GM03348 (cell line): ENCODE results near the gene VDAC1.
A peak's percentile ranks its signal among the peaks of the same experiment; 100 is the strongest.
"Not testable (repeated sequence)": the region's sequence is repeated elsewhere in the genome, so short reads cannot be mapped to it uniquely, and the experiment has no call there.

Experiments used
- DNase-seq: peaks from one replicate; pipeline ENCODE4 v3.0.0; 2012; ENCODE audit warnings: low spot score

Gene VDAC1, protein sequence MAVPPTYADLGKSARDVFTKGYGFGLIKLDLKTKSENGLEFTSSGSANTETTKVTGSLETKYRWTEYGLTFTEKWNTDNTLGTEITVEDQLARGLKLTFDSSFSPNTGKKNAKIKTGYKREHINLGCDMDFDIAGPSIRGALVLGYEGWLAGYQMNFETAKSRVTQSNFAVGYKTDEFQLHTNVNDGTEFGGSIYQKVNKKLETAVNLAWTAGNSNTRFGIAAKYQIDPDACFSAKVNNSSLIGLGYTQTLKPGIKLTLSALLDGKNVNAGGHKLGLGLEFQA

GRCh38 chr5:134004626-134005416 is at the start of gene VDAC1:
TSS of gene VDAC1 (minus strand) at chr5:134004975. CDS start at chr5:133993012, 11,963 bp downstream.
- peak; percentile 98 for DNase-seq

DNA sequence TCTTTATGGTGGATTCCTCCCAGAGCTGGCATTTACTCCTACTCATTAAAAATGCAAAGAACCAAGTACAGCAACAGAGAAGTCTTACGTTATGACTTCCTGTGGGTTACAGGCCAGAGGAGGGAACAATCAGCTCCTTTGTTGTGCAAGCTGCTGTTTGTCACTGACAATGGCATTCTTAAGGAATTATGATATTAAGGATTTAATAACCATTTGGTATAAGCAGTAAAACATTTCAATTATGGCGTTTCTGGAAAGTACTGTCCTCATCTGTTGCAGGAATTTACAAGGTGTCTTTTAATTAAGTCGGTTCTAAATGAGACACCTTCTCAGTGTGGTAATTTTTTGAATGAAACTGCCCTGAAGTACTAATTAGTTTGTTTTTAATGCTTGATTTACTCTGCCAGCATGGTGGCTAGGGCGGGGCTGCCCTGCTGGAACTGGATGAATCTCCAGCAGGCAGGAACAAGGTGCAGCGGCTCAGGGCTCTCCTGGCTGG is 49.1 kb upstream of the VDAC1 start:
- DNase-seq = no peak

DNA sequence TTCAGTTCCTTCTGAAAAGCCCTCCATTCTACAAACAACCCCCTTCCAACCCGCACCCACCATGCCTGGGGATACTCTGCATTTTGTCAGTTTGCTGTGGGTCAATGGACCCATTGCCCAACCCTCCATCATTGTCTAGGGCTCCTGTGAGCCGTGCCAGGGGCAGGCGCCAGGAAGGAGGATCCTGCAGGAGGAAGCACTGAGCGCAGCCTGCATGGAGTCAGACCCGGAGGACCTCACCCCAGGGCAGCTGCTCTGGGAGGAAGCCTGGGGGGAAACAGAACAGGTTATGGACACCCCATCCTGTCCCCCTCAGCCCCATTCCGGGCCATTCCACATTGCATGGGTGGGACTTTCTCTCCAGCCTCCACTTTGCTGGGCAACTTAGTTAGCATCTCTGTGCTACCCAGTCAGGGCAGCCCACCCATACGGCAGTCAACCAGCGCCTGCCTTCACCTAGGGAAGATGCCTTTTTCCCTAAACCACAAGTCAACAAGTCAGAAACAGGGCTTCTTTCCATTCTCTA is 48.6 kb upstream of the VDAC1 start:
- no peak for DNase-seq

DNA sequence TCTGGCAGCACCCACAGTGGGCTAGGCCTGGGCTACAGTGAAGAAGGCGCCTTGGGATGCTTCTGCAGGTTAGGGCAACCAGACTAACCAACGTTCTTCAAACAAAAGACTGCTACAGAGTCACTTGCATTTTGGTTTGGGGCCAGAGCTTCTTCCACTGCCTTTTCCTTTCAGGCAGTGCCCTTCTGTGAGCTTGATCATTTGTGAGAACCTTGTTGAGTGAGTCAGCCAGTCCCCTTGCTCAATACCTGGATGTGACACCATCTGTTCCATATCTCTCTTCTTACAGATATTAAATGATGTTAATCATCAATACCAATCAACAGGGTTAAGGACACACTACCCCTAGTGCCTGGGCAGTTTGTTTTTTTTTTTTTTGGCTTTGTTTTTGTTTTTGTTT is 46.5 kb upstream of the VDAC1 start:
- no peak for DNase-seq

DNA sequence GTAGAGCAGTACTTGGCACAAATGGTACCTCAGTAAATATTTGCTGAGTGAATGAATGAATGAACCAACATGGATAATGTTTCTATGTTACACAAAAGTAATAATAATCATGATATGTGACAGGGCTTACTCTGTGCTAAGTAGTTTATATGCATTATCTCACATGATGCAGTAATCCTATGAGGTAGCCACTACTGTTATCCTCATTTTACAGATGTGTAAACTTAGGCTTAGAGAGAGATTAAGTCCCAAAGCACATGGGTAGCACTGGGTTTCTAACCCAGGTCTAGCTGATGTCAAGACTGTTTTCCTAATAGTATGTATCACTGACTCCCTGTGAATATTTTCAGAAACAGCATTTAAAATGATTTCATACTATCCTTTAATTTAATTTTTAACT is 44.1 kb upstream of the VDAC1 start:
- no peak for DNase-seq

DNA sequence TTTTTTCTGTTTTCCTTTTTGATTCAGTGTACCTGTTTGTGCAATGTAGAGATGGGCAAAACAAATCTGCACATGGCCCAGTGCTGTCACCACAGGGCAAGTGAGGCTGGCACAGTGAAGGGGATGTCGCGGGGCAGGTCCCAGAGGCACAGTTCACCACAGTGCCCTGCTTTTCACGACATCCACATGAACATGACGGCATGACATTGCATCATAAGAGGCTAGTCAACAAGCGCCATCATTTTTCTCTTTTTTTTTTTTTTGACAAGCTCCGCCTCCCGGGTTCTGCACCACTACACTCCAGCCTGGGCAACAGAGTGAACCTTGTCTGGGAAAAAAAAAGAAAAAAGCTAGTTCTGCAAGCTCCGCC is 42.9 kb upstream of the VDAC1 start:
- DNase-seq = no peak

DNA sequence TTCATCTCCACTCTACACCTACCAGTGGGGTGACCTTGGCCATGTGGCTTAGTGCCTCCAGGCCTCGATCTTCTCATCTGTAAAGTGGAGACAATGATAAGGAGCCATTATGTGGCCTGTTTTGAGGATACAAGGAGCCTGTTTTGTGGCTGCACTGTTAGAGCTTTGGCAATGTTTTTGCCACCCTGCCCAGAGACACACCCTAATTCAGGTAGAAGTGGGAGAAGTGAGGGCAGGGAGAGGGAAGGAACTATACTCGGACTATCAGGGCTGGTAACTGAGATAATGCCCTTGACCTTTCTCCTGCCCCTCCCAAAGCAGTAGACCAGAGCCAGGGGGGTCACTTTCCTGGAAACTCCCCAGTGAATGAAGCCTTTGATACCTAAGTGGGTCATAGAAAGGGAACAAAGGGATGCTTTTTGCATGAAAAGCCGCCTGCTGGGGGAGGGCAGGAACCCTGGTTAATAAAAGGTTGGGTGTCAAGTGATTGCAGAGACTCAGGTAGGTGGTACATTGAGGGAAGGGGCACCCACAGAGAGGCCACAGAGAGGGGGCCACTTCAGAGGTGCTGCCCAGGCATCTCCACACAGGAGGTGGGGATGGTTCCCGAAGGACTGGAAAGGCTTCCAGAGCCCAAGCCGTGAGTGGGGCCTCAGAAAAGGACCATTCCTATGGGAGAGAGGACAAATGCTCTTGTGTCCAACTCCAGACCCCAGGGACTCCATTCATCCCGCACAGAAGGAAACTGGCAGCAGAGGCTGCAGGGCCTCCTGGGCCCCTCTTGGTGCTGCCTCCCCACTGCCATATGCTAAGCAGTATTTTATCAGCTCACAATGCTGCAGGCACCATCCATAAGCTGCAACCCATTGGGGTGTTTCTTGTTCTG is 42.3 kb upstream of the VDAC1 start:
- DNase-seq = no peak

DNA sequence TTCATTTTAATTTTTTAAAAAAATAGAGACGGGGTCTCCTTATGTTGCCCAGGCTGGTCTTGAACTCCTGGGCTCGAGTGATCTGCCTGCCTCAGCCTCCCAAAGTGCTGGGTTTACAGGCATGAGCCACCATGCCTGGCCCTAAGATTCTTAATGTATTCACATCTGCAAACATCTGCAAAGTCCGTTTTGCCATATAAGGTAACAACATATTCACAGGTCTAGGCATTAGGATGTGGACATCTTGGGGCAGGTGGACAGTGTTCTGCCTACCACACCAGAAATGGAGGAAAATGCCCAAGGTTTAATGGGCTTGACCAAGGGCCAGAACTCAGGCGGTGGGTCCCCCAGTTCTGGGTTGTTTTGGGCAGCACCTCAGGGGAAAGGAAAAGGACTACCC is 41.6 kb upstream of the VDAC1 start:
- DNase-seq = no peak

DNA sequence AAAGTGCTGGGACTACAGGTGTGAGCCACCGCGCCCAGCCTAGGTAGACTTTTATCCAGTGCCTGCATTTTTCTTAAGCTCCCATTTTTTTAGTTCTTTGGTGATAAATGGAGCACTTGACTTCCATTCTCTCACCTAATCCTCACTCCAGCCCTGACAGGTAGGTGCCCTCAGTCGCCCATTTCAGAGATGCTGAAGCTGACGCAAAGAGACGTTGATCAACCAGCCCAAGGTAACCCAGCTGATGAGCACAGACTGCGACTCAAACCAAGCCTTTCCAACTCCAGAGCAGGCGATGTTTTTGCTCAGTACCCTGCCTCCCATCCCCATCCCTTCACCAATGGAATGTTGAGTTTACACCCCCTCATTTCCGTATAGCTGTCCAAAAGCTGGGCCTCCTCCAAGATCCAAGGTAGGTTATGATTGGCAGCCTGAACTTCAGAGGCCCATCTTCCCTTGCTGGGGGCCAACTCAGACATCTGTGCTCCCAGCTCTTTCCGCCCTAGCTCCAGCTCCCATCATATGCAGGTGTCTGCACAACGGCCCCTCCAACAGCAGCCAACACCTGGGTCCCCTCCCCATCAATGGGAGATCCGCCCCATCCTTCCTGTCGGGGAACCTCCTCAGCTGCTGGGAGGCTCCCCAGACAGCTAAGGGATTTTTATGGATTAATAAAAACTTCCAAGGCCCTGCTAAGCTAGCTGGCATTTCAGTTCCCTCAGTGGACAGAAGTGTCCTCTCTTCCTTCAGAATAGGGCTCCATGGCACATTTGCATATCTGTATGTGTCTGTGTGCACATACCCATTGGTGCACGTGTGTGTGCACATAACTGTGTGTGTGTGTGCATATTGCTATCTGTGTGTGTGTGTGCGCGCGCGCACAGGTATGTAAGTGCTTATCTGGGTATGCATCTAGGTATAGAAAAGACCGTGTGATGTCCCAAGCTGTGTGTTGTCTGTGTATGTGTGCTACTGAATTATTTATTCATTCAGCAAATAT is 39.3 kb upstream of the VDAC1 start:
- no peak for DNase-seq

- no peak for DNase-seq
Measured at GRCh38 chr5:134041570-134042411, 37.0 kb upstream of the VDAC1 start.

GRCh38 chr5:134038138-134038537 is 33.4 kb upstream of the VDAC1 start:
- DNase-seq = no peak

DNA sequence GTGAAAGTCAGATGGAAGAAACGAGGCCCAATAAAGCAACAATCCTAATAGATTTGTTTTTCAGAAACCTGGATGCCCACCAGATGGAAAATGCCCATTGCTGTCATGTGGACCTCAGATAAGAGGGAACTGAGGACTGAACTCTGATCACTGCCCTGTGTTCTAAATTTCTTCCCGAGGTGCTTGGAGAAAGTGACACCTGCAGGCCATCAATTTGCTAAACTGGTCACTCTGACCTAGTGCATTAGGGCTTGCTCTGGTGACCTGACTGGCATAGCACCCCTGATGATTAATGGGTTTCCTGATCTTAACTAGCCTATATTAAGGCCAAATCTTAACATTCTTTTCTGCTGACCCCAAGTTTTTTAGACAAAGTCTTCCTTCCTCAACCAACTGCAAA is 32.4 kb upstream of the VDAC1 start:
- DNase-seq = no peak

GRCh38 chr5:134034326-134034725 is 29.6 kb upstream of the VDAC1 start:
- DNase-seq = no peak

- not testable (repeated sequence) for DNase-seq
Measured at GRCh38 chr5:134030303-134030964, 25.7 kb upstream of the VDAC1 start.

GRCh38 chr5:134029156-134029555 is 24.4 kb upstream of the VDAC1 start:
- DNase-seq = peak; percentile 86

DNA sequence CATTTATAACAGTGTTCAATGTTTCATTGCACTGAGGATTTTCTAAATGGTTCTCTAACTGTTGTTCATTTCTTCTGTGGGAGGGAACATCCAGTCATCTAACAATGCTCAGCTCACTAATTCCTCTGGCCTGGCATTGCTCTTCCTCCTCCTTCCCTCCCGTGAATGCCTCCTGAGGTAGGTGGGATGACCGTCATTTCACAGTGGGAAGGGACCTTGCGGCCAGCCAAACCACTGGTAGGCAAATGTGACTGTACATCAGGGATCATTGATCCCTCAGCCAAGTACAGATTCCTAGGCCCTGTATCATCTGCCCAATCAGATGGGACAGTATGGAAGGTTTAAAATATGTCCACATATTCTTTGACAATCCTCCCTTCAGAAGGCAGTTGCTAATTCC is 23.7 kb upstream of the VDAC1 start:
- peak; percentile 59 for DNase-seq

DNA sequence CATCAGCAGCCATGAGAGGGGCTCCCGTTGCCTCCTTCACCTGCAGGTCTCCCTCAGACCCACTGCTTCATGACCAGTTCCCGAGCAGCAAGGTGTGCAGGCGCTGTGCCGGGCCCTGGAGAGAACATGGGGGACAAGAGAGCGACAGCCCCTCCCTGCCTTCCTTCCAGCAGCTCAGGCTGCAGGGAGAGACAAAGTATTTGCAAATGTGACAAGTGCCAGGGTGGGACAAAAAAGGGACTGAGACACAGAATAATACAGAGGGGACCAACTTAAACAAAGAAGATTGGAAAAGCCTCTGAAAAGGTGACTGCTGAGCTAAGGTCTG is 22.5 kb upstream of the VDAC1 start:
- DNase-seq = no peak

GRCh38 chr5:134026521-134027287 is 21.9 kb upstream of the VDAC1 start:
- DNase-seq = peak; percentile 49

- DNase-seq = no peak
Measured at GRCh38 chr5:134025786-134026185, 21.0 kb upstream of the VDAC1 start.
